Natural killer cell (primary cell): ENCODE measurements around the gene PPP2R5C. TPM values are rescaled to one million over a fixed set of nuclear protein-coding genes. Genes with fewer than 3 reads are reported as not detected.
A peak's percentile ranks its signal among the peaks of the same experiment; 100 is the strongest.

Experiments
- ATAC-seq, 3 donors: fragments of 150-1000 bp in 2 of 3; fragments of 200-7000 bp in 1 of 3; cut with Tn5 transposase; 1 replicate in 1 of 3; 2 replicates in 2 of 3; pipeline ENCODE4 v1.10.0; 2021; ENCODE audit warnings: mild to moderate bottlenecking in 2 of 3, moderate library complexity in 2 of 3
- DNase-seq, 2 donors: peaks; one replicate each; pipeline versions ENCODE4 v3.0.0 to v3.0.0-alpha.2; 2013 to 2021; ENCODE audit warnings: mixed read lengths in 1 of 2
- H3K27ac ChIP-seq: one replicate; pipeline ENCODE4 v1.5.1; 2013; ENCODE audit warnings: mild to moderate bottlenecking, low read length
- H3K27me3 ChIP-seq: one replicate; pipeline ENCODE4 v1.6.1; 2013; ENCODE audit warnings: low read length; ENCODE audit not compliant: control insufficient read depth, insufficient read depth
- H3K36me3 ChIP-seq: one replicate; pipeline ENCODE4 v1.6.1; 2013; ENCODE audit warnings: low read length; ENCODE audit not compliant: control insufficient read depth, insufficient read depth
- H3K4me1 ChIP-seq: one replicate; pipeline ENCODE4 v1.6.1; 2013; ENCODE audit warnings: low read length; ENCODE audit not compliant: control insufficient read depth, insufficient read depth
- H3K4me3 ChIP-seq: one replicate; pipeline ENCODE4 v1.5.1; 2013; ENCODE audit warnings: low read length
- H3K9me3 ChIP-seq: one replicate; pipeline ENCODE4 v1.6.1; 2013; ENCODE audit warnings: low read length; ENCODE audit not compliant: control insufficient read depth, insufficient read depth
- H3K27ac Mint-ChIP-seq, 2 donors: one replicate each; pipeline ENCODE4 v1.8.0; 2022; ENCODE audit warnings: mild to moderate bottlenecking in 2 of 2, mixed read lengths in 2 of 2, moderate library complexity in 1 of 2
- H3K27me3 Mint-ChIP-seq, 2 donors: one replicate each; pipeline ENCODE4 v1.8.0; 2022; ENCODE audit warnings: low read depth in 2 of 2, mixed read lengths in 2 of 2
- H3K36me3 Mint-ChIP-seq: one replicate; pipeline ENCODE4 v1.8.0; 2022; ENCODE audit warnings: mixed read lengths
- H3K4me1 Mint-ChIP-seq, 2 donors: one replicate each; pipeline ENCODE4 v1.8.0; 2022; ENCODE audit warnings: mixed read lengths in 2 of 2
- H3K4me3 Mint-ChIP-seq: one replicate; pipeline ENCODE4 v1.8.0; 2022; ENCODE audit warnings: mild to moderate bottlenecking, moderate library complexity, mixed read lengths
- H3K9me3 Mint-ChIP-seq, 2 donors: one replicate each; pipeline ENCODE4 v1.8.0; 2022; ENCODE audit warnings: mixed read lengths in 2 of 2
- WGBS: methylation state at CpG from one replicate; pipeline ENCODE4 v1.1.7; 2013; ENCODE audit warnings: missing lambda C conversion rate; ENCODE audit not compliant: insufficient coverage; 5-methylcytosine and 5-hydroxymethylcytosine counted together
- intact Hi-C: fragments of 100-400 bp; cut with micrococcal nuclease; formaldehyde crosslinking; loops from one replicate; pipeline ENCODE4 v1.14.2; 2022
- total RNA-seq, 4 donors: library from RNA; stranded (reverse); fragments of 120-200 nt in 1 of 4; gene quantifications; one replicate each; pipeline versions ENCODE4 v1.2.3 to v1.2.4, GENCODE V29; 2013 to 2022
- TF ChIP-seq, protein P1 (sequence below): fragments of 200-600 bp; IDR thresholded peaks from one replicate; pipeline ENCODE4 v1.8.0; 2022; ENCODE audit warnings: antibody characterized with exemption

PPP2R5C gene
- total RNA-seq, 3 donors from 2014 or later (not counting 1 experiment from before 2014, with no cell fraction given), result 716 to 779 (median 736) TPM

DNA sequence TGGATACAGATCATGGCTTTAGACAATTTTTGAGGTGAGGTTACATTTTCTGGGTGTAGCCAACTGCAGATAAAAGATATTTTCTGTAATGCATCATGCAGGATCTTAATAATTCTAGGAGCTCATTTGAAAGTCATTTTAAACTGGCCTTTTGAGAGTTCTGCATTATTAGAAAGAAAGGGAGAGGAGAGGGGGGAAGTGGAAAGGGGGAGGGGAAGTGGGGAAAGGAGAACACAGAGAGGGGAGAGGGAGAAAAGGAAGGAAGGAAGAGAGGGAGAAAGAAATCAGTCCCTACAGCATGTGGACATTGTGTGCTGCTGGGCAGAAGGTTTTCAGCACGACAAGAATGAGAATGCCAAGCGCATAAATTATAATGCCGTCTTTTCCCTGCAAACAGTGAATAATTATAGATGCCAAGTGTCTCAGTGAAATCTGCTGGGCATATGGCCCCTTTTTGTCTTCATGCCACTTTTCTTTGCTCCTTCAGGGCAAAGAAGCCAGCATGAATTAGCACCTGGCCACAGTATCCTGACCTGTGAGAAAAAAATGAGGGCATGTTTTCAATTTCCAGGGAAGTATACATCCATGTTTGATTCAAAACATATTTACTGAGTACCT is 22.7 kb upstream of the PPP2R5C start:
- TF ChIP-seq, protein P1, sequence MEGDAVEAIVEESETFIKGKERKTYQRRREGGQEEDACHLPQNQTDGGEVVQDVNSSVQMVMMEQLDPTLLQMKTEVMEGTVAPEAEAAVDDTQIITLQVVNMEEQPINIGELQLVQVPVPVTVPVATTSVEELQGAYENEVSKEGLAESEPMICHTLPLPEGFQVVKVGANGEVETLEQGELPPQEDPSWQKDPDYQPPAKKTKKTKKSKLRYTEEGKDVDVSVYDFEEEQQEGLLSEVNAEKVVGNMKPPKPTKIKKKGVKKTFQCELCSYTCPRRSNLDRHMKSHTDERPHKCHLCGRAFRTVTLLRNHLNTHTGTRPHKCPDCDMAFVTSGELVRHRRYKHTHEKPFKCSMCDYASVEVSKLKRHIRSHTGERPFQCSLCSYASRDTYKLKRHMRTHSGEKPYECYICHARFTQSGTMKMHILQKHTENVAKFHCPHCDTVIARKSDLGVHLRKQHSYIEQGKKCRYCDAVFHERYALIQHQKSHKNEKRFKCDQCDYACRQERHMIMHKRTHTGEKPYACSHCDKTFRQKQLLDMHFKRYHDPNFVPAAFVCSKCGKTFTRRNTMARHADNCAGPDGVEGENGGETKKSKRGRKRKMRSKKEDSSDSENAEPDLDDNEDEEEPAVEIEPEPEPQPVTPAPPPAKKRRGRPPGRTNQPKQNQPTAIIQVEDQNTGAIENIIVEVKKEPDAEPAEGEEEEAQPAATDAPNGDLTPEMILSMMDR, result no peak
- DNase-seq (no peak), ATAC-seq (no peak)
- peaks cover 20% of the 10 kb centered on the region for H3K4me1 ChIP-seq
- intact Hi-C loops, result no loop called here
- peaks cover 13% of the 10 kb centered on the region for H3K9me3 ChIP-seq
- H3K27ac Mint-ChIP-seq, result no peak overlapping the region
- no peak overlapping the region for H3K4me3 ChIP-seq
- H3K27me3 ChIP-seq, result no peaks in the 10 kb centered on the region
- WGBS, result 69% methylated on average over 3 of the region's 3 CpGs
- no peak overlapping the region for H3K27ac ChIP-seq
- H3K36me3 Mint-ChIP-seq, result peaks cover 8% of the 10 kb centered on the region
- peaks cover 0 to 2% of the 10 kb centered on the region in 2 donors for H3K27me3 Mint-ChIP-seq
- H3K4me1 Mint-ChIP-seq, result peaks cover 28 to 34% of the 10 kb centered on the region in 2 donors
- H3K4me3 Mint-ChIP-seq, result no peak overlapping the region
- H3K9me3 Mint-ChIP-seq, result peaks cover 0 to 7% of the 10 kb centered on the region in 2 donors
- no peaks in the 10 kb centered on the region for H3K36me3 ChIP-seq

DNA sequence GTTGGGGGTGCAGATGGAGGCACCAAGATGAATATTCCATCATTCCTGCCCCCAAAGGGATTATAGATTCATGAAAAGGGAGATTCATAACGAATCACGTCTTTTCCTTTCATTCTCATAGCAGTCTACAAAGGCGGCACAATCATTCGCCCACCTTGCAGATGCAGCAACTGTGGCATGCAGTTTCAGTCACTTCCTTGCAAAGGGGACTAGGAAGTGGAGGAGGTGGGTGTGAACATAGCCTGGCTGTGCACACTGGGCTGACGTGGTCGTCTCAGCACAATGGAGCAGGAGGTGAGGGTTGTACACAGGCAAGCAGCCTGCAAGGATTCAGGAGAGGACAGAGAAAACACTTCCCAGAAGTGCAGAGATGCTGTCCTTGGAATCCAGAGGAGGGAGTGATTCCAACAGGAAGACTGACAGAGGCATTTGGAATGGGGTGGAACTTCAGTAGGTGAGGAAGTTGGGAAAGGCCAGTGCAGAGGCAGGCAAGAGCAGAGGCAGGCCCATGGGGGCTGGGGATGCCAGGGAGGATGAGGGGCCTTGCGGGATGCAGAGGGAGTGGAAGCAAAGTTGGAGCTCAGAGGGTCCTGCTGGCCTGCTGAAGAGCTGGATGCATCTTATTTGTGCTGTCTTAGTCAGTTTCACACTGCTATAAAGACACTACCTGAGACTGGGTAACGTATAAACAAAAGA is 21.9 kb upstream of the PPP2R5C start:
- peaks cover 0 to 2% of the 10 kb centered on the region in 2 donors for H3K27me3 Mint-ChIP-seq
- WGBS, result 74% methylated on average over 8 of the region's 8 CpGs
- peak overlapping the region in 1 of 2 donors; percentile 70 for H3K27ac Mint-ChIP-seq
- Histone ChIP-seq H3K27ac (no peak overlapping the region), H3K27me3 (no peaks in the 10 kb centered on the region), H3K4me3 (no peak overlapping the region), H3K36me3 (no peaks in the 10 kb centered on the region), H3K4me1 (peaks cover 20% of the 10 kb centered on the region), H3K9me3 (peaks cover 13% of the 10 kb centered on the region)
- peaks cover 8% of the 10 kb centered on the region for H3K36me3 Mint-ChIP-seq
- peak overlapping the region; percentile 49 for H3K4me3 Mint-ChIP-seq
- H3K4me1 Mint-ChIP-seq, result peaks cover 28 to 34% of the 10 kb centered on the region in 2 donors
- intact Hi-C loops, result no loop called here
- peaks cover 0 to 7% of the 10 kb centered on the region in 2 donors for H3K9me3 Mint-ChIP-seq
- TF ChIP-seq, protein P1, result no peak
- peak in 2 of 3 donors; percentile 46 to 53 for ATAC-seq
- DNase-seq, result peak in 1 of 2 donors; percentile 12

DNA sequence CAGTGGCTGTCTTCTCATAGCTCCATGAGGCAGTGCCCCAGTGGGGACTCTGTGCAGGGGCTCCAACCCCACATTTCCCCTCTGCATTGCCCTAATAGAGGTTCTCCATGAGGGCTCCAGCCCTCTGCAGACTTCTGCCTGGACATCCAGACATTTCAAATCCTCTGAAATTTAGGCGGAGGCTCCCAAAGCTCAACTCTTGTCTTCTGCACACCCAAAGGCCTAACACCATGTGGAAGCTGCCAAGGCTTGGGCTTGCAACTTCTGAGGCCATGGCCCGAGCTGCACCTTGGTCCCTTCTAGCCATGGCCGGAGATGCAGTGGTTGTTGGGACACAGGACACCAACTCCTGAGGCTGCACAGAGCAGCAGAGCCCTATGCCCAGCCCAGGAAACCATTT is 20.5 kb upstream of the PPP2R5C start:
- H3K4me3 Mint-ChIP-seq, result no peak overlapping the region
- no peak overlapping the region for H3K4me3 ChIP-seq
- peaks cover 20% of the 10 kb centered on the region for H3K4me1 ChIP-seq
- WGBS, result 91% methylated on average over 3 of the region's 3 CpGs
- H3K27me3 ChIP-seq, result no peaks in the 10 kb centered on the region
- intact Hi-C loops, result no loop called here
- TF ChIP-seq, protein P1, result no peak
- peaks cover 8% of the 10 kb centered on the region for H3K36me3 Mint-ChIP-seq
- no peak overlapping the region for H3K27ac Mint-ChIP-seq
- peaks cover 13% of the 10 kb centered on the region for H3K9me3 ChIP-seq
- DNase-seq (no peak), ATAC-seq (no peak)
- H3K27ac ChIP-seq, result no peak overlapping the region
- H3K36me3 ChIP-seq, result no peaks in the 10 kb centered on the region
- H3K27me3 Mint-ChIP-seq, result peaks cover 0 to 2% of the 10 kb centered on the region in 2 donors
- peaks cover 28 to 37% of the 10 kb centered on the region in 2 donors for H3K4me1 Mint-ChIP-seq
- H3K9me3 Mint-ChIP-seq, result peaks cover 0 to 7% of the 10 kb centered on the region in 2 donors
